T-helper 1 cell treated with Interleukin-12 subunit alpha and Interleukin-12 subunit beta and Interleukin-4 antibody, amounts not matched to agents 30 μg/mL and 1 μg/mL, for 36 hours (primary cell): Measurements from ENCODE around the gene CXCL5.

Experiments used
- H3K27ac Mint-ChIP-seq: one replicate; pipeline ENCODE4 v1.8.0; 2021; ENCODE audit warnings: mild to moderate bottlenecking, mixed read lengths
- H3K27me3 Mint-ChIP-seq: one replicate; pipeline ENCODE4 v1.8.0; 2021; ENCODE audit warnings: low read depth, mixed read lengths
- H3K36me3 Mint-ChIP-seq: one replicate; pipeline ENCODE4 v1.8.0; 2021; ENCODE audit warnings: low read depth, mixed read lengths
- H3K4me1 Mint-ChIP-seq: one replicate; pipeline ENCODE4 v1.8.0; 2021; ENCODE audit warnings: low read depth, mixed read lengths
- H3K4me3 Mint-ChIP-seq: one replicate; pipeline ENCODE4 v1.8.0; 2021; ENCODE audit warnings: mild to moderate bottlenecking, moderate library complexity, mixed read lengths
- H3K9me3 Mint-ChIP-seq: one replicate; pipeline ENCODE4 v1.8.0; 2021; ENCODE audit warnings: mixed read lengths

CXCL5 gene

GRCh38 chr4:74030285-74030684 lies 31.8 kb upstream of the CXCL5 start:
- Mint-ChIP-seq H3K27me3 (peaks cover 3% of the 10 kb centered on the region), H3K9me3 (no peaks in the 10 kb centered on the region), H3K27ac (no peak overlapping the region), H3K36me3 (no peaks in the 10 kb centered on the region), H3K4me1 (no peaks in the 10 kb centered on the region), H3K4me3 (no peak overlapping the region)

- Mint-ChIP-seq H3K4me3 (no peak overlapping the region), H3K36me3 (no peaks in the 10 kb centered on the region), H3K27ac (no peak overlapping the region), H3K9me3 (no peaks in the 10 kb centered on the region), H3K27me3 (no peaks in the 10 kb centered on the region), H3K4me1 (no peaks in the 10 kb centered on the region)
These were observed 30.0 kb upstream of the CXCL5 start for GRCh38 chr4:74028504-74028903.

GRCh38 chr4:74023709-74024108 lies 25.2 kb upstream of the CXCL5 start:
- no peaks in the 10 kb centered on the region for H3K36me3 Mint-ChIP-seq
- H3K9me3 Mint-ChIP-seq = no peaks in the 10 kb centered on the region
- H3K27ac Mint-ChIP-seq = no peak overlapping the region
- no peak overlapping the region for H3K4me3 Mint-ChIP-seq
- H3K4me1 Mint-ChIP-seq = peaks cover under 1% of the 10 kb centered on the region
- no peaks in the 10 kb centered on the region for H3K27me3 Mint-ChIP-seq

- Mint-ChIP-seq H3K27ac (no peak overlapping the region), H3K4me1 (peaks cover 3% of the 10 kb centered on the region), H3K9me3 (no peaks in the 10 kb centered on the region)
These were observed 23.1 kb upstream of the CXCL5 start for GRCh38 chr4:74021601-74022000.

GRCh38 chr4:74018771-74019170 lies 20.3 kb upstream of the CXCL5 start:
- H3K27ac Mint-ChIP-seq = no peak overlapping the region
- no peaks in the 10 kb centered on the region for H3K27me3 Mint-ChIP-seq
- H3K9me3 Mint-ChIP-seq = no peaks in the 10 kb centered on the region
- H3K4me3 Mint-ChIP-seq = no peak overlapping the region
- no peaks in the 10 kb centered on the region for H3K36me3 Mint-ChIP-seq
- H3K4me1 Mint-ChIP-seq = peaks cover 12% of the 10 kb centered on the region

More at GRCh38 chr4:74021601-74022000, 23.1 kb upstream of the CXCL5 start:
- Mint-ChIP-seq H3K4me3 (no peak overlapping the region), H3K36me3 (no peaks in the 10 kb centered on the region), H3K27me3 (no peaks in the 10 kb centered on the region)

GRCh38 chr4:74018116-74018515 lies 19.6 kb upstream of the CXCL5 start:
- Mint-ChIP-seq H3K4me1 (peaks cover 12% of the 10 kb centered on the region), H3K27me3 (no peaks in the 10 kb centered on the region), H3K9me3 (no peaks in the 10 kb centered on the region), H3K4me3 (no peak overlapping the region), H3K27ac (no peak overlapping the region), H3K36me3 (no peaks in the 10 kb centered on the region)

- Mint-ChIP-seq H3K9me3 (no peaks in the 10 kb centered on the region), H3K4me3 (no peak overlapping the region), H3K27ac (no peak overlapping the region), H3K36me3 (no peaks in the 10 kb centered on the region), H3K27me3 (no peaks in the 10 kb centered on the region), H3K4me1 (peaks cover 12% of the 10 kb centered on the region)
These were observed 17.6 kb upstream of the CXCL5 start for GRCh38 chr4:74016068-74016467.

- Mint-ChIP-seq H3K4me3 (no peak overlapping the region), H3K27me3 (peaks cover 4% of the 10 kb centered on the region), H3K4me1 (peaks cover 12% of the 10 kb centered on the region), H3K36me3 (no peaks in the 10 kb centered on the region), H3K27ac (no peak overlapping the region), H3K9me3 (no peaks in the 10 kb centered on the region)
These were observed 16.8 kb upstream of the CXCL5 start for GRCh38 chr4:74015126-74015780.

GRCh38 chr4:74014332-74014731 lies 15.9 kb upstream of the CXCL5 start:
- Mint-ChIP-seq H3K4me3 (no peak overlapping the region), H3K9me3 (no peaks in the 10 kb centered on the region), H3K27ac (no peak overlapping the region), H3K36me3 (no peaks in the 10 kb centered on the region), H3K27me3 (peaks cover 4% of the 10 kb centered on the region), H3K4me1 (peaks cover 12% of the 10 kb centered on the region)

- H3K4me1 Mint-ChIP-seq = peaks cover 10% of the 10 kb centered on the region
- no peak overlapping the region for H3K27ac Mint-ChIP-seq
- H3K27me3 Mint-ChIP-seq = peaks cover 4% of the 10 kb centered on the region
- no peak overlapping the region for H3K4me3 Mint-ChIP-seq
- H3K9me3 Mint-ChIP-seq = no peaks in the 10 kb centered on the region
- no peaks in the 10 kb centered on the region for H3K36me3 Mint-ChIP-seq
These were observed 14.8 kb upstream of the CXCL5 start for GRCh38 chr4:74013264-74013663.

- Mint-ChIP-seq H3K27me3 (peaks cover 4% of the 10 kb centered on the region), H3K36me3 (no peaks in the 10 kb centered on the region), H3K9me3 (no peaks in the 10 kb centered on the region), H3K4me1 (peaks cover 10% of the 10 kb centered on the region), H3K27ac (no peak overlapping the region), H3K4me3 (no peak overlapping the region)
These were observed 13.7 kb upstream of the CXCL5 start for GRCh38 chr4:74012130-74012529.

- no peaks in the 10 kb centered on the region for H3K9me3 Mint-ChIP-seq
- no peaks in the 10 kb centered on the region for H3K4me1 Mint-ChIP-seq
- no peak overlapping the region for H3K4me3 Mint-ChIP-seq
- no peaks in the 10 kb centered on the region for H3K36me3 Mint-ChIP-seq
- no peak overlapping the region for H3K27ac Mint-ChIP-seq
- peaks cover 4% of the 10 kb centered on the region for H3K27me3 Mint-ChIP-seq
These were observed 10.8 kb upstream of the CXCL5 start for GRCh38 chr4:74009307-74009706.

- Mint-ChIP-seq H3K27ac (no peak overlapping the region), H3K36me3 (no peaks in the 10 kb centered on the region), H3K9me3 (no peaks in the 10 kb centered on the region), H3K4me1 (no peaks in the 10 kb centered on the region), H3K27me3 (peaks cover 4% of the 10 kb centered on the region), H3K4me3 (no peak overlapping the region)
These were observed 7.6 kb upstream of the CXCL5 start for GRCh38 chr4:74006009-74006476.

- H3K27ac Mint-ChIP-seq = no peak overlapping the region
These were observed 7.1 kb upstream of the CXCL5 start for GRCh38 chr4:74005528-74005927.

GRCh38 chr4:74004668-74005067 lies 6.2 kb upstream of the CXCL5 start:
- Mint-ChIP-seq H3K36me3 (no peaks in the 10 kb centered on the region), H3K9me3 (no peaks in the 10 kb centered on the region), H3K4me3 (no peak overlapping the region), H3K27ac (no peak overlapping the region), H3K4me1 (no peaks in the 10 kb centered on the region), H3K27me3 (peaks cover 8% of the 10 kb centered on the region)

More at GRCh38 chr4:74005528-74005927, 7.1 kb upstream of the CXCL5 start:
- H3K4me3 Mint-ChIP-seq = no peak overlapping the region
- no peaks in the 10 kb centered on the region for H3K4me1 Mint-ChIP-seq
- no peaks in the 10 kb centered on the region for H3K9me3 Mint-ChIP-seq
- no peaks in the 10 kb centered on the region for H3K36me3 Mint-ChIP-seq
- H3K27me3 Mint-ChIP-seq = peaks cover 3% of the 10 kb centered on the region

GRCh38 chr4:74000301-74000700 lies 1.8 kb upstream of the CXCL5 start:
- H3K4me1 Mint-ChIP-seq = no peaks in the 10 kb centered on the region
- no peaks in the 10 kb centered on the region for H3K36me3 Mint-ChIP-seq
- H3K9me3 Mint-ChIP-seq = no peaks in the 10 kb centered on the region
- no peak overlapping the region for H3K27ac Mint-ChIP-seq
- H3K27me3 Mint-ChIP-seq = peaks cover 23% of the 10 kb centered on the region
- no peak overlapping the region for H3K4me3 Mint-ChIP-seq
